Lung (tissue), 12 donors: Measurements from ENCODE around the gene DLG2. TPM values are rescaled to one million over a fixed set of nuclear protein-coding genes. Genes with fewer than 3 reads are reported as not detected.

ENCODE experiments used
- ATAC-seq: fragments of 200-7000 bp; cut with Tn5 transposase; one replicate; pipeline ENCODE4 v1.9.1; 2020; ENCODE audit warnings: moderate number of reproducible peaks; ENCODE audit not compliant: insufficient read depth, low FRiP score
- DNase-seq, 3 donors: peaks; one replicate each; pipeline ENCODE4 v3.0.0-alpha.2; 2013 to 2017
- H3K27ac ChIP-seq, 2 donors: one replicate each; pipeline ENCODE4 v1.5.1; 2013; ENCODE audit warnings: mild to moderate bottlenecking in 2 of 2, moderate library complexity in 2 of 2, control low read depth in 1 of 2, inconsistent platforms in 1 of 2, low read depth in 1 of 2, low read length in 1 of 2
- H3K27me3 ChIP-seq, 3 donors: one replicate each; pipeline ENCODE4 v1.5.1; 2013; ENCODE audit warnings: low read length in 2 of 3; ENCODE audit not compliant: control insufficient read depth in 3 of 3, insufficient read depth in 3 of 3
- H3K36me3 ChIP-seq, 4 donors: one replicate each; pipeline ENCODE4 v1.5.1; 2013; ENCODE audit warnings: low read length in 4 of 4, mild to moderate bottlenecking in 1 of 4, moderate library complexity in 1 of 4; ENCODE audit not compliant: control insufficient read depth in 4 of 4, insufficient read depth in 4 of 4
- H3K4me1 ChIP-seq, 5 donors: one replicate each; pipeline ENCODE4 v1.5.1; 2013; ENCODE audit warnings: low read length in 5 of 5, mild to moderate bottlenecking in 2 of 5, moderate library complexity in 1 of 5; ENCODE audit not compliant: control insufficient read depth in 5 of 5, insufficient read depth in 5 of 5
- H3K4me3 ChIP-seq: one replicate; pipeline ENCODE4 v1.5.1; 2013; ENCODE audit warnings: mild to moderate bottlenecking, control low read depth, moderate library complexity
- H3K9ac ChIP-seq, 2 donors: one replicate each; pipeline ENCODE4 v1.5.1; 2013; ENCODE audit warnings: low read length in 2 of 2, control low read depth in 1 of 2; ENCODE audit not compliant: insufficient read depth in 1 of 2
- H3K9me3 ChIP-seq, 4 donors: one replicate each; pipeline ENCODE4 v1.5.1; 2013; ENCODE audit warnings: low read length in 3 of 4, mild to moderate bottlenecking in 1 of 4, moderate library complexity in 1 of 4; ENCODE audit not compliant: control insufficient read depth in 4 of 4, insufficient read depth in 3 of 4
- WGBS, 2 donors: extraction: QIAGEN DNeasy Blood & Tissue Kit; methylation state at CpG; one replicate each; pipeline ENCODE4 v1.1.7; 2013; 5-methylcytosine and 5-hydroxymethylcytosine counted together
- polyA plus RNA-seq, 2 donors: library from polyadenylated mRNA; stranded (reverse); fragments of 200-250 nt; gene quantifications; one replicate each; pipeline ENCODE4 v1.2.1, GENCODE V29; 2013
- total RNA-seq, 2 donors: library from RNA; depleted of rRNA in 1 of 2; stranded (reverse); fragments of >200 nt in 1 of 2; gene quantifications; one replicate each; pipeline ENCODE4 v1.2.1, GENCODE V29; 2014 to 2021
- TF ChIP-seq, protein P1 (sequence below): IDR thresholded peaks from 2 replicates; pipeline ENCODE4 v1.5.1; 2012; ENCODE audit warnings: mild to moderate bottlenecking; ENCODE audit errors: control extremely low read depth, extremely low read depth
- donor health status: control.
- donor health status: control.
- donor health status: Bipolar disorder and iron deficiency.
- donor health status: healthy.
- donor health status: DM: yes; HTN: yes; CAD: no.

Gene DLG2
- total and polyA plus RNA-seq, 4 donors: 0.32 to 24.1 (median 5.4) TPM

DNA sequence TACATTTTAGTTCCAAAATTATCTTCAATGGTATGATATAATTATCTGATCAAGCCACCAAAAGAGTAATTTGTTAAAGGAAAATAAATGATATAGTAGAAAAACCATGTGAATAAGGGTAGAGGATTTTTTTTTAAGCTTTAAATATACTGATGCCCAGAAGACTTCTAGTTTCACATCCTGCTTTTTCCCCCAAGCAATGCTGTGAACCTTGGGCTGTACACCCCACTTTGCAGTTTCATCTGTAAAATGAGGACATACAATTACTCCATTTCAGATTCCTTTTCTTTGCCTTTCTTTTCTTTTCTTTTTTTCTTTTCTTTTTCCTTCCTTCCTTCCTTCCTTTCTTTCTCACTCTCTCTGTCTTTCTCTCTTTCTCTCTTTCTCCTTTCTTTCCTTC lies 1125.4 kb downstream of the DLG2 start:
- H3K9me3 ChIP-seq: no peaks in the 10 kb centered on the region
- H3K27ac ChIP-seq: no peak overlapping the region
- H3K27me3 ChIP-seq: no peaks in the 10 kb centered on the region
- DNase-seq (no peak), ATAC-seq (no peak)
- H3K36me3 ChIP-seq: no peaks in the 10 kb centered on the region
- H3K4me3 ChIP-seq: no peak overlapping the region
- H3K9ac ChIP-seq: no peak overlapping the region
- TF ChIP-seq, protein P1, sequence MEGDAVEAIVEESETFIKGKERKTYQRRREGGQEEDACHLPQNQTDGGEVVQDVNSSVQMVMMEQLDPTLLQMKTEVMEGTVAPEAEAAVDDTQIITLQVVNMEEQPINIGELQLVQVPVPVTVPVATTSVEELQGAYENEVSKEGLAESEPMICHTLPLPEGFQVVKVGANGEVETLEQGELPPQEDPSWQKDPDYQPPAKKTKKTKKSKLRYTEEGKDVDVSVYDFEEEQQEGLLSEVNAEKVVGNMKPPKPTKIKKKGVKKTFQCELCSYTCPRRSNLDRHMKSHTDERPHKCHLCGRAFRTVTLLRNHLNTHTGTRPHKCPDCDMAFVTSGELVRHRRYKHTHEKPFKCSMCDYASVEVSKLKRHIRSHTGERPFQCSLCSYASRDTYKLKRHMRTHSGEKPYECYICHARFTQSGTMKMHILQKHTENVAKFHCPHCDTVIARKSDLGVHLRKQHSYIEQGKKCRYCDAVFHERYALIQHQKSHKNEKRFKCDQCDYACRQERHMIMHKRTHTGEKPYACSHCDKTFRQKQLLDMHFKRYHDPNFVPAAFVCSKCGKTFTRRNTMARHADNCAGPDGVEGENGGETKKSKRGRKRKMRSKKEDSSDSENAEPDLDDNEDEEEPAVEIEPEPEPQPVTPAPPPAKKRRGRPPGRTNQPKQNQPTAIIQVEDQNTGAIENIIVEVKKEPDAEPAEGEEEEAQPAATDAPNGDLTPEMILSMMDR: no peak
- peaks cover 0 to 5% (median 0%) of the 10 kb centered on the region in 5 donors for H3K4me1 ChIP-seq

DNA sequence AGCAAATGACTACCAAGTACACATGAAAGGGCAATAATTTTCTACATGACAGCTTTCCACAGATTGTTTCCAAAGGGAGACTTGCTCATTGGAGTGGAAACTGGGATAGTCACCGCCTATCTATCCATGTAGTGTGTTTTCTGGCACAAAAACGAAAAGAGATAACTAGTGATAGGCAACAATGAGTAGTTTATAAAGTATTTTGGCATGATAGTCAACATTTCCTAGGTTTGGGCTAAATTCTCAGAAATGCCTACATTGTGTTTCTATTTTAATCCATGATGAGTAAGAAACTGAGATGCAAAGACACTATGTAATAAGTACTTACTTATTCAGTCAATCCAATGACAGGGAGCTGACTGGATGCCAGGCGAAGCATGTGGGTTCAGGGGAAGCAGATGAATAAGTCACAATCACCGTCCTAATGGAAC lies 1129.1 kb downstream of the DLG2 start:
- TF ChIP-seq, protein P1: no peak
- Histone ChIP-seq H3K4me1 (peaks cover 0 to 5% (median 0%) of the 10 kb centered on the region in 5 donors), H3K36me3 (no peaks in the 10 kb centered on the region), H3K27ac (no peak overlapping the region), H3K27me3 (no peaks in the 10 kb centered on the region), H3K9me3 (no peaks in the 10 kb centered on the region), H3K4me3 (no peak overlapping the region), H3K9ac (no peak overlapping the region)
- DNase-seq: no peak
- ATAC-seq: peak; percentile 76
- WGBS, 2 donors: 63 to 86% methylated on average over 4 of the region's 4 CpGs

DNA sequence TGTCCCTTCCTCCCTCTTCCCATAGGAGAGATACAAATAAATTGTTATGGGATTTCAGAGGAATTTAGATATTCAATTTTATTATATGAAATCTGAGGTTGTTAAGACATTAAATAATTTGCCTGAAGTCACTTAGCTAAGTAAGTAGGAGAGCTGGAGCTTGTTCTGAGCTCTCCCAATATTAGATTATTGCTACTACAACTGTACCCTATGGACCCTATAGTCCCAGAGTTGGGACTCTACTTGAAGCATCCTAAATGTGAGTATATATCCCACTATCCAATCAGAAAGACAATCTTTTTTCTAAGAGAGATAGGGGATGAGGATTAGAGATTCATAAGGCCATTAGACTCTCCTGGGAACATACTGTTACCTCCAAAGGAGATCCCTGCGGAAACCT lies 1130.0 kb downstream of the DLG2 start:
- Histone ChIP-seq H3K4me1 (peaks cover 0 to 5% (median 0%) of the 10 kb centered on the region in 5 donors), H3K36me3 (no peaks in the 10 kb centered on the region), H3K9me3 (no peaks in the 10 kb centered on the region), H3K27me3 (no peaks in the 10 kb centered on the region), H3K9ac (no peak overlapping the region), H3K4me3 (no peak overlapping the region), H3K27ac (no peak overlapping the region)
- no peak for ATAC-seq
- TF ChIP-seq, protein P1: no peak
- 52 to 98% methylated on average over 1 of the region's 1 CpG for WGBS, 2 donors
- DNase-seq: no peak

DNA sequence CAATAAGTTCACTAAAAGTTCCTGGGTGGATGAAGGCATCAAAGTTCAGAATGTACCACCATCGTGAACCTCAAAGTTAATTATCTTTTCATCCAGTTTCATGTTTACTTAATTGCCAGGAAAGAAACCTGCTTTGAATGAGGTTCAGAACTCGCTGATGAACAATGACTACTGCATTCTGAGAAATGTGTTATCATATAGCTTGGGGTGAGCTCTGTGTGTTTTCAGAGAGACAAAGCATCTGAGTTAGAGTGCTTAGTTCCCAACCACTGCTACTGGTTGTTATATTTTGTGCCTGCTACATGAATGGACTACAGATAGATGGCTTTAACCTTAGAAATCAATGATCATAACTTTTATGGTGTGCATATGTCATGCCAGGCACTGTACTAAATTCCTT lies 1131.0 kb downstream of the DLG2 start:
- H3K4me3 ChIP-seq: no peak overlapping the region
- H3K4me1 ChIP-seq: peaks cover 0 to 5% (median 0%) of the 10 kb centered on the region in 5 donors
- DNase-seq (no peak), ATAC-seq (no peak)
- H3K9ac ChIP-seq: no peak overlapping the region
- TF ChIP-seq, protein P1: no peak
- H3K27ac ChIP-seq: no peak overlapping the region
- no peaks in the 10 kb centered on the region for H3K27me3 ChIP-seq
- H3K9me3 ChIP-seq: peaks cover 0 to 2% (median 0%) of the 10 kb centered on the region in 4 donors
- 78 to 85% methylated on average over 2 of the region's 2 CpGs for WGBS, 2 donors
- H3K36me3 ChIP-seq: no peaks in the 10 kb centered on the region
